Lower leg skin (tissue), 4 donors: Measurements from ENCODE around the gene CCL27. TPM values are rescaled to one million over a fixed set of nuclear protein-coding genes. Genes with fewer than 3 reads are reported as not detected.

Experiments used
- total RNA-seq, 4 donors: library from RNA; depleted of rRNA; stranded (reverse); fragments of >200 nt; gene quantifications; one replicate each; pipeline ENCODE4 v1.1.0, GENCODE V29; 2016

CCL27 gene
- total RNA-seq, 4 donors from 2014 or later: 199 to 301 (median 241) TPM

Other genes with a start within 250 kb of the CCL27 start
- gene FAM219A, start 204.1 kb downstream of the CCL27 start, total RNA-seq: 10 to 100 TPM; 12.6 to 19.7 (median 13.5) TPM
- gene DNAI1, start 203.9 kb downstream of the CCL27 start, total RNA-seq: not detected
- gene ENHO, start 139.7 kb downstream of the CCL27 start, total RNA-seq: 1 to 10 TPM in 2 of 4 donors, under 1 TPM in 1, not detected in 1; 0.91 to 7.6 (median 2.6) TPM
- gene CNTFR, start 72.9 kb downstream of the CCL27 start, total RNA-seq: 10 to 100 TPM in 1 of 4 donors, 1 to 10 TPM in 3; 2.5 to 13.4 (median 3.9) TPM
- 10 to 100 TPM; 17.0 to 39.0 (median 26.6) TPM for gene RPP25L, start 50.6 kb downstream of the CCL27 start, total RNA-seq
- gene DCTN3, start 42.2 kb downstream of the CCL27 start, total RNA-seq: 100 to 1,000 TPM in 3 of 4 donors, 10 to 100 TPM in 1; 80.8 to 166 (median 127) TPM
- gene ARID3C, start 33.6 kb downstream of the CCL27 start, total RNA-seq: under 1 TPM in 2 of 4 donors, not detected in 2; 0.23 to 0.34 TPM
- 100 to 1,000 TPM in 3 of 4 donors, 10 to 100 TPM in 1; 99.1 to 130 (median 107) TPM for gene SIGMAR1, start 24.9 kb downstream of the CCL27 start, total RNA-seq
- 10 to 100 TPM; 41.2 to 84.9 (median 55.5) TPM for gene GALT, start 16.0 kb downstream of the CCL27 start, total RNA-seq
- 10 to 100 TPM; 27.7 to 37.7 (median 29.9) TPM for gene IL11RA, start 10.5 kb downstream of the CCL27 start, total RNA-seq
- gene CCL19, start 28.6 kb upstream of the CCL27 start, total RNA-seq: 1 to 10 TPM in 1 of 4 donors, not detected in 3; 3.6 TPM
- gene CCL21, start 47.5 kb upstream of the CCL27 start, total RNA-seq: 10 to 100 TPM in 2 of 4 donors, 1 to 10 TPM in 2; 2.3 to 13.6 (median 8.3) TPM